GM12874 (cell line): ENCODE results near the gene PTPRD.

Experiments
- CTCF ChIP-seq: IDR thresholded peaks from 2 replicates; pipeline ENCODE4 v1.5.1; 2011; ENCODE audit warnings: low read depth, mild to moderate bottlenecking, control low read depth, low read length, moderate library complexity; ENCODE audit not compliant: insufficient read depth

The PTPRD gene

DNA sequence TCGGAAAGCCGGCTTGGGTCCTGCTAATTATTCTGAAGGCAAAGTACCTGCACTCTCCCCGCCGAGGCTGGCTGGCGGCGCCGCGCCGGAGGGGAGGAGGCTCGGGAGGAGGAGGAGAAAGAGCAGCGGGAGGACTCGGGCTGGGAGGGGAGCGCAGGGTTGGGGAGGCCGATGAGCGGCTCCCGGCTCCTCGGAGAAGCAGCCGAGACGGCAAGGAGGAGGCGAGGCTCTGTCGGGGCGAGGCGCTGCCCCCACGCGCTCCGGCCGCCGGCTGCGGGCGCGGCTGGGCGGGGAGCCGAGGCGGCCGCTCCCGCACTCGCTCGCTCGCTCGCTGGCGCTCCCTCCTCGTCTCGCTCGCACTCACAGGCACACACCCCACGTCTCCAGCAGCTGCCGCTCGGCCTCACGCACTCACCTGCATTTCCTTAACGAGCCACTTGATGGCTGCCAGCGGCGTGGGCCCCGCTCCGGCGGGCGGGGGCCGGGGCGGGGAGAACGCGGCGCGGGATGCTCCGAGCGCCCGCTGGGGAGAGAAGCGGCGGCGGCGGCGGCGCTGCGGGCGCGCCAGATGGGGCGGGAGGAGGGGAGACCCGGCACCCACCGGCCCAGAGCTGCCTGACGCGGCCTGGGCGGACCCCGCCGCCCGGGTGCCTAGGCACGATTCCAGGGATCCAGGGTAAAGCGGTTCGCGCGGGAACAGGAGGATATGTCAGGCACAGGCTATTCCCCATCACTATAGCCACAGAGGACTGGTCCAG, at the start of gene PTPRD:
TSS of gene PTPRD (minus strand) at position 362 of the 758 bp plus-strand sequence.
- TF ChIP-seq CTCF, result peak; percentile 29

GRCh38 chr9:10661994-10662393, 49.2 kb upstream of the PTPRD start:
- TF ChIP-seq CTCF, result no peak

- no peak for TF ChIP-seq CTCF
Measured at GRCh38 chr9:10661376-10661775, 48.6 kb upstream of the PTPRD start.

- TF ChIP-seq CTCF, result no peak
Measured at GRCh38 chr9:10651012-10651411, 38.2 kb upstream of the PTPRD start.

GRCh38 chr9:10649076-10649475, 36.3 kb upstream of the PTPRD start:
- no peak for TF ChIP-seq CTCF

GRCh38 chr9:10633785-10634184, 21.0 kb upstream of the PTPRD start:
- TF ChIP-seq CTCF, result no peak

DNA sequence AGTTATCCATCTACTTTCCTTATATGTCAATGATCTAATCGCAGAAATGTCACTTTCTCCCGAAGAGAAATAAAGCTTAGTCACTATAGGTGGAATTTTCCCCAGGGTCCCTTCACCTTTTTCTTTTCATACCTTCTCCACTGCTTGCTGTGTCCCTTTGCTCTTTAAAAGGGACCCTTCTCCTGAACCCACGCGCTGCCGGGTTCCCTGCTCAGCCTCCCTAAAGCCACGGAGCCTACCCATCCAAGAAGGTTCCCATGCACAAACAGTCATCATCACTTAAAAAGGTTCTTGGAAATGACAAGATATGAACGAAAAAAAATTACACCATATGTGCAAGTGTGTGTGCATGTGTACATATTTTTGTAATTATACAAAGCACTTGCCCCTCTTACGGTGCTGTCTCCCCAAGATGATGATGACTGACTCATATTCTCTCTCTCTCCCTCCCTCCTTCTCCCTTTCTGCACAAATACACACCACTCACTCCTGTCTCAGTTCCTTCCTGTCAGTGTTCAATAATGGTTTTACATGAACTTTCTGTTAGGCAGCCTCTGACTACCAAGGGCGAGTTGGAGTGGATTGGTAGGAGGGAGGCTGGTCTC, 1.5 kb upstream of the PTPRD start:
- no peak for TF ChIP-seq CTCF
